AG09309 (cell line): Measurements from ENCODE around the gene PIP5KL1.

Experiments
- DNase-seq: peaks from one replicate; pipeline ENCODE4 v3.0.0-alpha.2; 2010; ENCODE audit warnings: low read depth
- H3K4me3 ChIP-seq: 2 replicates; pipeline ENCODE4 v1.5.1; 2011; ENCODE audit warnings: mild to moderate bottlenecking, low read depth, low read length, moderate library complexity; ENCODE audit not compliant: control insufficient read depth
- CTCF ChIP-seq: IDR thresholded peaks from 2 replicates; pipeline ENCODE4 v1.5.1; 2011; ENCODE audit warnings: mild to moderate bottlenecking, low read depth, low read length, inconsistent platforms; ENCODE audit not compliant: insufficient read depth, control insufficient read depth; ENCODE audit errors: missing control alignments

The PIP5KL1 gene

GRCh38 chr9:127977009-127977883, 46.7 kb upstream of the PIP5KL1 start:
- no peak for DNase-seq
- peak overlapping the region; percentile 75 for H3K4me3 ChIP-seq
- TF ChIP-seq CTCF = no peak

- no peak for DNase-seq
- no peak for TF ChIP-seq CTCF
- no peak overlapping the region for H3K4me3 ChIP-seq
Observed at GRCh38 chr9:127976498-127976897, 45.9 kb upstream of the PIP5KL1 start.

- TF ChIP-seq CTCF = no peak
- no peak for DNase-seq
- H3K4me3 ChIP-seq = no peak overlapping the region
Observed at GRCh38 chr9:127975376-127976315, 45.1 kb upstream of the PIP5KL1 start.

GRCh38 chr9:127974769-127975261, 44.2 kb upstream of the PIP5KL1 start:
- DNase-seq = no peak
- H3K4me3 ChIP-seq = no peak overlapping the region
- no peak for TF ChIP-seq CTCF

- no peak overlapping the region for H3K4me3 ChIP-seq
- no peak for TF ChIP-seq CTCF
Observed at GRCh38 chr9:127974001-127974768, 43.6 kb upstream of the PIP5KL1 start.

More at GRCh38 chr9:127974001-127974768, 43.6 kb upstream of the PIP5KL1 start:
- no peak for DNase-seq
